GM19099 (cell line): ENCODE results near the gene GABRA6.

Source experiments
- POLR2A ChIP-seq: IDR thresholded peaks from 3 replicates; pipeline ENCODE4 v1.6.1; 2011; ENCODE audit warnings: low read depth; ENCODE audit not compliant: insufficient read length; ENCODE audit errors: extremely low read depth

Gene GABRA6

GRCh38 chr5:161720460-161720859 is 34.9 kb downstream of the GABRA6 start:
- no peak for TF ChIP-seq POLR2A

- TF ChIP-seq POLR2A = no peak
Observed at GRCh38 chr5:161734741-161735140, 49.2 kb downstream of the GABRA6 start.

- TF ChIP-seq POLR2A = no peak
Observed at GRCh38 chr5:161740433-161740832, 54.9 kb downstream of the GABRA6 start.

GRCh38 chr5:161744276-161744675 is 58.8 kb downstream of the GABRA6 start:
- TF ChIP-seq POLR2A = no peak

- TF ChIP-seq POLR2A = no peak
Observed at GRCh38 chr5:161745392-161745791, 59.9 kb downstream of the GABRA6 start.

GRCh38 chr5:161751265-161751664 is 65.7 kb downstream of the GABRA6 start:
- TF ChIP-seq POLR2A = no peak
